Fibroblast of lung (primary cell): Measurements from ENCODE around the gene ST8SIA4.

ENCODE experiments used
- EZH2 ChIP-seq: IDR thresholded peaks from 2 replicates; pipeline ENCODE4 v1.5.1; 2012; ENCODE audit warnings: low read length, control low read depth, mild to moderate bottlenecking; ENCODE audit errors: missing control alignments
- TF ChIP-seq, protein P1 (sequence below), 2 donors: IDR thresholded peaks in 1 of 2; conservative IDR thresholded peaks in 1 of 2; 1 replicate in 1 of 2; 2 replicates in 1 of 2; pipeline ENCODE4 v1.5.1; 2011 to 2012; ENCODE audit warnings: low read length in 2 of 2, control low read depth in 1 of 2, inconsistent platforms in 1 of 2, low read depth in 1 of 2, mild to moderate bottlenecking in 1 of 2

DNA sequence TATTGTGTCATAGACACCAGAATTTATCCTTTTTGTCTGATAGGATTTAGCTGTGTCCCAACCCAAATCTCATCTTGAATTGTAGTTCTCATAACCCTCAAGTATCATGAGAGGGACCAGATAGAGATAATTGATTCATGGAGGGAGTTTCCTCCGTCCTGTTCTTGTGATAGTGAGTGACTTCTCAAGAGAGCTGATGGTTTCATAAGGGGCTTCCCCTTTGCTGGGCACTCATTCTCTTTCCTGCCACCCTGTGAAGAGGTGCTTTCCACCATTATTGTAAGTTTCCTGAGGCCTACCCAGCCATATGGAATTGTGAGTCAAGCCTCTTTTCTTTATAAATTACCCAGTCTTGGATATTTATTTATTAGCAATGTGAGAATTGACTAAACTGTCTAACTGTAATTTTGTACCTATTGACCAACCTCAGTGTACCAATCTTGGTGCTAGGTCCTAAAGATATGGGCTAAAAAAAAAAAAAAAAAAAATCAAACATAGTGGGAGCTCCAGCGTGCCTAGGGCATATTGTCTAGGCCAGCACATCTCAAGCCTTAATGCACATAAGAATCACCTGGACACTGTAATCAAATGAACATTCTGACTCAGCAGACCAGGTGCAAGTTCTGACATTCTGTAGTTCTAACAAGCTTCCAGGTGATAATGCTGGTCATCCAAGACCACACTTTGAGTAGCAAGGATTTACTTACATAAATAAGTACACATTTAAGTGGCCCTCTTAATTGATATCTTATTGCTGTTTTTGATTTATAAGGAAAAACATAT, 30.5 kb downstream of the ST8SIA4 start:
- TF ChIP-seq EZH2 = no peak
- TF ChIP-seq, protein P1, sequence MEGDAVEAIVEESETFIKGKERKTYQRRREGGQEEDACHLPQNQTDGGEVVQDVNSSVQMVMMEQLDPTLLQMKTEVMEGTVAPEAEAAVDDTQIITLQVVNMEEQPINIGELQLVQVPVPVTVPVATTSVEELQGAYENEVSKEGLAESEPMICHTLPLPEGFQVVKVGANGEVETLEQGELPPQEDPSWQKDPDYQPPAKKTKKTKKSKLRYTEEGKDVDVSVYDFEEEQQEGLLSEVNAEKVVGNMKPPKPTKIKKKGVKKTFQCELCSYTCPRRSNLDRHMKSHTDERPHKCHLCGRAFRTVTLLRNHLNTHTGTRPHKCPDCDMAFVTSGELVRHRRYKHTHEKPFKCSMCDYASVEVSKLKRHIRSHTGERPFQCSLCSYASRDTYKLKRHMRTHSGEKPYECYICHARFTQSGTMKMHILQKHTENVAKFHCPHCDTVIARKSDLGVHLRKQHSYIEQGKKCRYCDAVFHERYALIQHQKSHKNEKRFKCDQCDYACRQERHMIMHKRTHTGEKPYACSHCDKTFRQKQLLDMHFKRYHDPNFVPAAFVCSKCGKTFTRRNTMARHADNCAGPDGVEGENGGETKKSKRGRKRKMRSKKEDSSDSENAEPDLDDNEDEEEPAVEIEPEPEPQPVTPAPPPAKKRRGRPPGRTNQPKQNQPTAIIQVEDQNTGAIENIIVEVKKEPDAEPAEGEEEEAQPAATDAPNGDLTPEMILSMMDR (conservative IDR thresholded peaks at IDR 0.05 in 1 of 2, IDR thresholded peaks at IDR 0.05 in 1 of 2; ENCODE audit: low read depth in 1 of 2, low read length in 2 of 2) = no peak
